Activated CD4-positive, alpha-beta T cell treated with anti-CD3 and anti-CD28 coated beads for 48 hours (primary cell): Measurements from ENCODE around the gene LRRC75B.
"Not testable (repeated sequence)": the region's sequence is repeated elsewhere in the genome, so short reads cannot be mapped to it uniquely, and the experiment has no call there.

ENCODE experiments used
- DNase-seq: peaks from one replicate; pipeline ENCODE4 v3.0.0-alpha.2; 2020

LRRC75B gene

DNA sequence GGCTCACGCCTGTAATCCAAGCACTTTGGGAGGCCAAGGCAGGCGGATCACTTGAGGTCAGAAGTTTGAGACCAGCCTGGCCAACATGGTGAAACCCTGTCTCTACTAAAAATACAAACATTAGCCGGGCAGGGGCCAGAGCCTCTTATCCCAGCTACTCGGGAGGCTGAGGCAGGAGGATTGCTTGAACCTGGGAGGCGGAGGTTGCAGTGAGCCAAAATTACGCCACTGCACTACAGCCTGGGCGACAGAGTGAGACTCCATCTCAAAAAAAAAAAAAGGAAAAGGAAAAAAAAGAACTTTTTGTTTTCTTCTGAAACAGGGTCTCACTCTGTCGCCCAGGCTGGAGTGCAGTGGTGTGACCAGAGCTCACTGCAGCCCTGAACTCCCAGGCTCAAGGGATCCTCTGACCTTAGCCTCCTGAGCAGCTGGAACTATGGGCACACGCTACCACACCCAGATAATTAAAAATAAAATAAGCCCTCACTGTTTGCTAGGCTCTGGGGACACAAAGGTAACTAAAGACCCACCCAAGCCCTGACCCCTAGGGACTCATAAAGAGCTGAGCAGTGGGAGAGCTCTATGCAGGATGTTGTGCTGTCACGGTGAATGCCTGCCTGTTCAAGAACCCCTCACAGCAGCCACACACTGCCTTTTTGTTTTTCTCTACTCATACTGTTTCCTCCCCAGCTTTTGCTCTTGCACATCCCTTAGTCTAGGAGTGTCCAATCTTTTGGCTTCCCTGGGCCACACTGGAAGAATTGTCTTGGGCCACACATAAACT lies 40.2 kb downstream of the LRRC75B start:
- not testable (repeated sequence) for DNase-seq

GRCh38 chr22:24550902-24551435 lies 41.9 kb downstream of the LRRC75B start:
- no peak for DNase-seq

- no peak for DNase-seq
Measured at GRCh38 chr22:24550028-24550901, 42.6 kb downstream of the LRRC75B start.

- DNase-seq: no peak
Measured at GRCh38 chr22:24548812-24549211, 44.1 kb downstream of the LRRC75B start.

GRCh38 chr22:24543679-24544243 lies 49.1 kb downstream of the LRRC75B start:
- no peak for DNase-seq

- no peak for DNase-seq
Measured at GRCh38 chr22:24543185-24543601, 49.7 kb downstream of the LRRC75B start.

GRCh38 chr22:24542641-24543040 lies 50.2 kb downstream of the LRRC75B start:
- DNase-seq: no peak

DNA sequence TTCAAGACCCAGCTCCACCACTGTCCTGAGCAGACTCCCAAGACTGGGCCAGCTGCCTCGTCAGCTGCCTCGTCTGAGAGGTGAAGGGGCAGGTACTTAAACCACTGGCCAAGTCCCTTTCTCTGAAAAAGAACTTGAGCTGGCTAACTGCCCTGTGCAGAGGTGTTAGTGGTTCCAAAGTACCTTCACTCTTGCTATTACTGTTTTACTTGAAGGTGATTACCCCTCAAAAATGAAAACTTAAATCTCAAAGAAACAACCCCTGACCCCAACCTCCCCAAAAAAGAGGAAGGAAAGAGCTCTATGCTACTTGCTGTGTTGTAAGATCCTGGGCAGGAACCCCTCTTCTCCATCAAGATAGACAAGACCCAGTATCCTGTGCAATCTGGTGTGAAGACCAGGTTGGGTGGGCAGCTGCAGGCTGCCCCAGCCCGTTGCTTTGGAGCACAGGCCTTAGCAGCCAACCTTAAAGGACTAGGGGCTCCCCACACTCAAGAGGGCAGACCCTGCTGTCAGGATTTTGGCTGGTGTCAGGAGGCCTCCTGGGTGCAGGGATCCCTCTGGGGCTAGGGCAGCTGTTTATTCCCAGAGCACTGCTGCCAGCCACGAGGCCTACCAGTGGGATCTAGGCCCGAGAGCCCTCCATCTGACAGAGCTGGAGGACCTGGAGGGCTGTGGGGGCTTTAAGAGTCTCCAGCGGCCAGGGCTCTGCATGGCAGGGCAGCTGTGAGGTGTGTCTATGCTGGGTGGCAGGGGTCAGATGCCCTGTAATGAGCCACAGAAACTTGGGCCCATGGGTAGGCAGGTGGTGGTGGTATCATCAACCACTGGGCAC lies 51.0 kb downstream of the LRRC75B start:
- no peak for DNase-seq

DNA sequence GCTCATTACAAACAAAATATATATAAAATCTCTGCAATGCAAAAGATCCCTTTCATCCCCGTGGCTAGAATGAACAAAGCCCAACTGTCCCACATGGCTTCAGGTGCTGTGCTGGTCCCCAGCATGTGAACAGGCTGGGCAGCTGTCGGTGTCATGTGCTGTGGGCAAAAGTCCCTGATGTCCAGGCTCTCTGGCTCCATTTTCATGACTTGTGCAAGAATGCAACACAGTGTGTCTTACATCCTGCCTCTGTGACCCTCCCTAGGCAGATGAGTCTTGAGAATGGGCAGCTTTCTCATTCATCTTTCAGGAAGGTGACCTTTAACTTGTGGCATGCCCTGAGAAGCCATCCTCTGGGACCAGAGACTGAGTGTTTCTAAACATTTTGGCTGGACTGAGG lies 52.4 kb downstream of the LRRC75B start:
- DNase-seq: no peak

GRCh38 chr22:24536089-24536488 lies 56.8 kb downstream of the LRRC75B start:
- DNase-seq: no peak
